ENCODE measurements around the gene POF1B.

POF1B gene

GRCh38 chrX:85379174-85379907, at the start of gene POF1B:
POF1B (minus strand) TSS chrX:85379665; CDS start chrX:85379454, 211 bp downstream.
- no peaks in the 10 kb centered on the region for H3K36me3 ChIP-seq (ENCODE audit: insufficient read depth, low read length)
- no peak within 1 kb of the TSS for H3K9ac ChIP-seq (ENCODE audit: low read length)
- H3K9me3 ChIP-seq (ENCODE audit: low read length), result no peaks in the 10 kb centered on the region
- H3K27me3 ChIP-seq (ENCODE audit: control insufficient read depth in 1 of 2, insufficient read depth in 2 of 2, low read length in 2 of 2), result no peaks in the 10 kb centered on the region
- no peak within 1 kb of the TSS for H3K4me3 ChIP-seq (ENCODE audit: low read depth in 1 of 2, low read length in 2 of 2)
- no peaks in the 10 kb centered on the region for H3K4me1 ChIP-seq (ENCODE audit: insufficient read depth, low read length)
- H3K27ac ChIP-seq (ENCODE audit: low read depth, low read length), result no peak within 1 kb of the TSS

- H3K4me3 ChIP-seq (ENCODE audit: low read depth in 1 of 2, low read length in 2 of 2), result no peak overlapping the region
- H3K9me3 ChIP-seq (ENCODE audit: low read length), result no peaks in the 10 kb centered on the region
- no peaks in the 10 kb centered on the region for H3K36me3 ChIP-seq (ENCODE audit: insufficient read depth, low read length)
- H3K27me3 ChIP-seq (ENCODE audit: control insufficient read depth in 1 of 2, insufficient read depth in 2 of 2, low read length in 2 of 2), result no peaks in the 10 kb centered on the region
- no peak overlapping the region for H3K9ac ChIP-seq (ENCODE audit: low read length)
- H3K4me1 ChIP-seq (ENCODE audit: insufficient read depth, low read length), result no peaks in the 10 kb centered on the region
- no peak overlapping the region for H3K27ac ChIP-seq (ENCODE audit: low read depth, low read length)
Measured at GRCh38 chrX:85429066-85429465, 49.6 kb upstream of the POF1B start.

GRCh38 chrX:85419293-85419692, 39.8 kb upstream of the POF1B start:
- no peaks in the 10 kb centered on the region for H3K9me3 ChIP-seq (ENCODE audit: low read length)
- no peak overlapping the region for H3K4me3 ChIP-seq (ENCODE audit: low read depth in 1 of 2, low read length in 2 of 2)
- H3K27ac ChIP-seq (ENCODE audit: low read depth, low read length), result no peak overlapping the region
- H3K36me3 ChIP-seq (ENCODE audit: insufficient read depth, low read length), result no peaks in the 10 kb centered on the region
- no peak overlapping the region for H3K9ac ChIP-seq (ENCODE audit: low read length)
- no peaks in the 10 kb centered on the region for H3K27me3 ChIP-seq (ENCODE audit: control insufficient read depth in 1 of 2, insufficient read depth in 2 of 2, low read length in 2 of 2)
- H3K4me1 ChIP-seq (ENCODE audit: insufficient read depth, low read length), result no peaks in the 10 kb centered on the region

GRCh38 chrX:85391878-85392238, 12.4 kb upstream of the POF1B start:
- H3K9me3 ChIP-seq (ENCODE audit: low read length), result no peaks in the 10 kb centered on the region
- no peak overlapping the region for H3K9ac ChIP-seq (ENCODE audit: low read length)
- H3K27me3 ChIP-seq (ENCODE audit: control insufficient read depth in 1 of 2, insufficient read depth in 2 of 2, low read length in 2 of 2), result no peaks in the 10 kb centered on the region
- H3K27ac ChIP-seq (ENCODE audit: low read depth, low read length), result no peak overlapping the region
- no peaks in the 10 kb centered on the region for H3K36me3 ChIP-seq (ENCODE audit: insufficient read depth, low read length)
- H3K4me3 ChIP-seq (ENCODE audit: low read depth in 1 of 2, low read length in 2 of 2), result no peak overlapping the region
- H3K4me1 ChIP-seq (ENCODE audit: insufficient read depth, low read length), result no peaks in the 10 kb centered on the region

- H3K4me1 ChIP-seq (ENCODE audit: insufficient read depth, low read length), result no peaks in the 10 kb centered on the region
- H3K27ac ChIP-seq (ENCODE audit: low read depth, low read length), result no peak overlapping the region
- no peaks in the 10 kb centered on the region for H3K9me3 ChIP-seq (ENCODE audit: low read length)
- no peaks in the 10 kb centered on the region for H3K36me3 ChIP-seq (ENCODE audit: insufficient read depth, low read length)
- H3K27me3 ChIP-seq (ENCODE audit: control insufficient read depth in 1 of 2, insufficient read depth in 2 of 2, low read length in 2 of 2), result no peaks in the 10 kb centered on the region
- no peak overlapping the region for H3K9ac ChIP-seq (ENCODE audit: low read length)
- no peak overlapping the region for H3K4me3 ChIP-seq (ENCODE audit: low read depth in 1 of 2, low read length in 2 of 2)
Measured at GRCh38 chrX:85391185-85391877, 11.9 kb upstream of the POF1B start.

- no peak overlapping the region for H3K4me3 ChIP-seq (ENCODE audit: low read depth in 1 of 2, low read length in 2 of 2)
- no peaks in the 10 kb centered on the region for H3K36me3 ChIP-seq (ENCODE audit: insufficient read depth, low read length)
- no peak overlapping the region for H3K9ac ChIP-seq (ENCODE audit: low read length)
- H3K9me3 ChIP-seq (ENCODE audit: low read length), result no peaks in the 10 kb centered on the region
- no peak overlapping the region for H3K27ac ChIP-seq (ENCODE audit: low read depth, low read length)
- H3K4me1 ChIP-seq (ENCODE audit: insufficient read depth, low read length), result no peaks in the 10 kb centered on the region
- H3K27me3 ChIP-seq (ENCODE audit: control insufficient read depth in 1 of 2, insufficient read depth in 2 of 2, low read length in 2 of 2), result no peaks in the 10 kb centered on the region
Measured at GRCh38 chrX:85381602-85382001, 2.1 kb upstream of the POF1B start.

GRCh38 chrX:85378461-85378860, 1.0 kb downstream of the POF1B start:
- no peak overlapping the region for H3K9ac ChIP-seq (ENCODE audit: low read length)
- H3K4me3 ChIP-seq (ENCODE audit: low read depth in 1 of 2, low read length in 2 of 2), result no peak overlapping the region
- no peaks in the 10 kb centered on the region for H3K27me3 ChIP-seq (ENCODE audit: control insufficient read depth in 1 of 2, insufficient read depth in 2 of 2, low read length in 2 of 2)
- H3K36me3 ChIP-seq (ENCODE audit: insufficient read depth, low read length), result no peaks in the 10 kb centered on the region
- H3K9me3 ChIP-seq (ENCODE audit: low read length), result no peaks in the 10 kb centered on the region
- H3K27ac ChIP-seq (ENCODE audit: low read depth, low read length), result no peak overlapping the region
- no peaks in the 10 kb centered on the region for H3K4me1 ChIP-seq (ENCODE audit: insufficient read depth, low read length)

GRCh38 chrX:85375333-85375738, 4.1 kb downstream of the POF1B start:
- Histone ChIP-seq H3K27ac (ENCODE audit: low read depth, low read length) (no peak overlapping the region), H3K27me3 (ENCODE audit: control insufficient read depth in 1 of 2, insufficient read depth in 2 of 2, low read length in 2 of 2) (no peaks in the 10 kb centered on the region), H3K9me3 (ENCODE audit: low read length) (no peaks in the 10 kb centered on the region), H3K4me3 (ENCODE audit: low read depth in 1 of 2, low read length in 2 of 2) (no peak overlapping the region), H3K4me1 (ENCODE audit: insufficient read depth, low read length) (no peaks in the 10 kb centered on the region), H3K36me3 (ENCODE audit: insufficient read depth, low read length) (no peaks in the 10 kb centered on the region), H3K9ac (ENCODE audit: low read length) (no peak overlapping the region)

- no peaks in the 10 kb centered on the region for H3K36me3 ChIP-seq (ENCODE audit: insufficient read depth, low read length)
- H3K27me3 ChIP-seq (ENCODE audit: control insufficient read depth in 1 of 2, insufficient read depth in 2 of 2, low read length in 2 of 2), result no peaks in the 10 kb centered on the region
- H3K27ac ChIP-seq (ENCODE audit: low read depth, low read length), result no peak overlapping the region
- H3K4me1 ChIP-seq (ENCODE audit: insufficient read depth, low read length), result no peaks in the 10 kb centered on the region
- no peak overlapping the region for H3K4me3 ChIP-seq (ENCODE audit: low read depth in 1 of 2, low read length in 2 of 2)
- no peak overlapping the region for H3K9ac ChIP-seq (ENCODE audit: low read length)
- no peaks in the 10 kb centered on the region for H3K9me3 ChIP-seq (ENCODE audit: low read length)
Measured at GRCh38 chrX:85365370-85365995, 14.0 kb downstream of the POF1B start.

- no peak overlapping the region for H3K4me3 ChIP-seq (ENCODE audit: low read depth in 1 of 2, low read length in 2 of 2)
- H3K27me3 ChIP-seq (ENCODE audit: control insufficient read depth in 1 of 2, insufficient read depth in 2 of 2, low read length in 2 of 2), result no peaks in the 10 kb centered on the region
- H3K9me3 ChIP-seq (ENCODE audit: low read length), result no peaks in the 10 kb centered on the region
- no peak overlapping the region for H3K9ac ChIP-seq (ENCODE audit: low read length)
- H3K4me1 ChIP-seq (ENCODE audit: insufficient read depth, low read length), result no peaks in the 10 kb centered on the region
- H3K27ac ChIP-seq (ENCODE audit: low read depth, low read length), result no peak overlapping the region
- no peaks in the 10 kb centered on the region for H3K36me3 ChIP-seq (ENCODE audit: insufficient read depth, low read length)
Measured at GRCh38 chrX:85359051-85359450, 20.4 kb downstream of the POF1B start.

- Histone ChIP-seq H3K27me3 (ENCODE audit: control insufficient read depth in 1 of 2, insufficient read depth in 2 of 2, low read length in 2 of 2) (no peaks in the 10 kb centered on the region), H3K4me3 (ENCODE audit: low read depth in 1 of 2, low read length in 2 of 2) (no peak overlapping the region), H3K4me1 (ENCODE audit: insufficient read depth, low read length) (no peaks in the 10 kb centered on the region), H3K27ac (ENCODE audit: low read depth, low read length) (no peak overlapping the region), H3K9ac (ENCODE audit: low read length) (no peak overlapping the region), H3K9me3 (ENCODE audit: low read length) (no peaks in the 10 kb centered on the region), H3K36me3 (ENCODE audit: insufficient read depth, low read length) (no peaks in the 10 kb centered on the region)
Measured at GRCh38 chrX:85345523-85345922, 33.9 kb downstream of the POF1B start.

- Histone ChIP-seq H3K4me3 (ENCODE audit: low read depth in 1 of 2, low read length in 2 of 2) (no peak overlapping the region), H3K27ac (ENCODE audit: low read depth, low read length) (no peak overlapping the region), H3K9me3 (ENCODE audit: low read length) (no peaks in the 10 kb centered on the region), H3K36me3 (ENCODE audit: insufficient read depth, low read length) (no peaks in the 10 kb centered on the region), H3K9ac (ENCODE audit: low read length) (no peak overlapping the region), H3K4me1 (ENCODE audit: insufficient read depth, low read length) (no peaks in the 10 kb centered on the region), H3K27me3 (ENCODE audit: control insufficient read depth in 1 of 2, insufficient read depth in 2 of 2, low read length in 2 of 2) (no peaks in the 10 kb centered on the region)
Measured at GRCh38 chrX:85327060-85327333, 52.5 kb downstream of the POF1B start.

All from muscle layer of colon (tissue), 2 donors.